Body of pancreas (tissue), 4 donors: ENCODE measurements around the gene ARHGDIB. TPM values are rescaled to one million over a fixed set of nuclear protein-coding genes. Genes with fewer than 3 reads are reported as not detected.

Source experiments
- ATAC-seq: fragments of 150-250 bp; one replicate; pipeline ENCODE4 v1.9.1; 2016
- DNase-seq, 4 donors: peaks; one replicate each; pipeline ENCODE4 v3.0.0-alpha.2; 2019
- H3K27ac ChIP-seq, 4 donors: fragments of 200-600 bp; sonication (generic); 1 replicate in 3 of 4; 2 replicates in 1 of 4; pipeline versions ENCODE4 v1.5.1 to v1.6.1; 2016 to 2019; ENCODE audit warnings: mild to moderate bottlenecking in 1 of 4, mixed read lengths in 1 of 4, moderate library complexity in 1 of 4
- H3K27me3 ChIP-seq, 2 donors: fragments of 200-600 bp; sonication (generic); one replicate each; pipeline ENCODE4 v1.6.0; 2016; ENCODE audit warnings: mild to moderate bottlenecking in 1 of 2
- H3K36me3 ChIP-seq, 2 donors: fragments of 200-600 bp; sonication (generic); replicated peaks in 1 of 2; 2 replicates each; pipeline ENCODE4 v1.5.1; 2016; ENCODE audit warnings: low read depth in 2 of 2; ENCODE audit not compliant: insufficient read depth in 1 of 2
- H3K4me1 ChIP-seq: fragments of 200-600 bp; sonication (generic); one replicate; pipeline ENCODE4 v1.6.0; 2016
- H3K4me3 ChIP-seq, 2 donors: fragments of 200-600 bp; sonication (generic); 1 replicate in 1 of 2; 2 replicates in 1 of 2; pipeline ENCODE4 v1.5.1; 2016 to 2019
- H3K9me3 ChIP-seq, 3 donors: fragments of 200-600 bp; sonication (generic); 1 replicate in 2 of 3; 2 replicates in 1 of 3; pipeline ENCODE4 v1.5.1; 2016
- CTCF ChIP-seq, 7 experiments: fragments of 450-650 bp in 4 of 7; fragments of 200-600 bp in 3 of 7; sonication (generic) in 3 of 7; IDR thresholded peaks; one replicate each; pipeline ENCODE4 v1.5.1; 2016 to 2019; ENCODE audit warnings: antibody characterized with exemption in 7 of 7
- POLR2A ChIP-seq, 3 donors: fragments of 450-650 bp; IDR thresholded peaks; one replicate each; pipeline ENCODE4 v1.6.1; 2016; ENCODE audit warnings: antibody characterized with exemption in 3 of 3, mild to moderate bottlenecking in 2 of 3
- WGBS, 2 donors: methylation state at CpG; one replicate each; pipeline ENCODE4 v1.1.5; 2017; 5-methylcytosine and 5-hydroxymethylcytosine counted together
- intact Hi-C: fragments of 100-400 bp; cut with DNase I; formaldehyde crosslinking; loops from one replicate; pipeline ENCODE4 v1.15.1; 2023
- total RNA-seq, 2 donors: library from RNA; depleted of rRNA; stranded (reverse); fragments of >200 nt; gene quantifications; one replicate each; pipeline ENCODE4 v1.1.0, GENCODE V29; 2016

ARHGDIB gene
- total RNA-seq, 2 donors from 2014 or later = 19.8 to 36.6 TPM

DNA sequence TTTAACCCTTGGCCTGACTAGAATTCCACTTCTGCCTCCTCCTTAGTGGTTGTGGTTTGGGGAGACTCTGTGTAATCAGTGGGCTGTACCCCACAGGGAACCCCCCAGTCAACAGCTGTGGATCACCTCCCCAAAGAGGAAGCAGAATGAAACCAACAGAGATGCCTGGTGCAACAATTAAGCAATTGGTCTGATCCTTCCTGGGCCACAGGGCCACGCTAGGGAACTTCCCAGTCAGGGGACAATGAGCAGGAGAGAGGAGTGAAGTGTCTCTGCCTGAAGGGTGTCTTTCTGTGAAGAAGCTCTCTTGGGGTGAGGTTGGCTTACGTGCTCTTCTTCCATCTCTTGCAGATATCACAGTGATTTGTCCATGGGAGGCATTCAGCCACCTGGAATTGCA lies 19.6 kb upstream of the ARHGDIB start:
- Histone ChIP-seq H3K36me3 (no peaks in the 10 kb centered on the region), H3K27ac (no peak overlapping the region), H3K4me1 (no peaks in the 10 kb centered on the region), H3K9me3 (no peaks in the 10 kb centered on the region), H3K4me3 (no peak overlapping the region), H3K27me3 (no peaks in the 10 kb centered on the region)
- intact Hi-C loops = no loop called here
- peak in 1 of 4 donors; percentile 33 for DNase-seq
- ATAC-seq = no peak
- TF ChIP-seq POLR2A (IDR thresholded peaks at IDR 0.05) = no peak
- TF ChIP-seq CTCF (IDR thresholded peaks at IDR 0.05) = no peak
- 83 to 85% methylated on average over 2 of the region's 2 CpGs for WGBS, 2 donors

DNA sequence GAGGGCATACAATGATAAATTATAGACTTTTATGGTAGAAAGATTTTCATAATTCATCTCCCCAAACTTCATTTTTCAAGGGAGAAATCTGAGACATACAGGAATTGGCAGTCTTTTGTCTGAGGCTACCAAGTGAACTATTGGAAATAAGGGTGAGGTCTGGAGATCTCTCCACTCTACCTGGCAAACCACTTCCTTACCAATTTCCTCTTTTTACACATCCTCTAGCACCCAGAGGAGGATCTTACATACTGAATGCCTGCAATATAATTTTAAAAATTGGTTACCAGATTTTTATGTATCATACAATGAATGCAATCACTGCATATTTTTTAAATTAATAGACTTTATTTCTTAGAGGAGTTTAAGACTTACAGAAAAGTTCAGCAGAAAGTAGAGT lies 18.1 kb upstream of the ARHGDIB start:
- DNase-seq (no peak), ATAC-seq (no peak)
- Histone ChIP-seq H3K4me1 (no peaks in the 10 kb centered on the region), H3K9me3 (no peaks in the 10 kb centered on the region), H3K27me3 (no peaks in the 10 kb centered on the region), H3K27ac (no peak overlapping the region), H3K36me3 (no peaks in the 10 kb centered on the region), H3K4me3 (no peak overlapping the region)
- intact Hi-C loops = no loop called here
- TF ChIP-seq POLR2A (IDR thresholded peaks at IDR 0.05) = no peak
- no peak for TF ChIP-seq CTCF (IDR thresholded peaks at IDR 0.05)

GRCh38 chr12:14976658-14977057 lies 15.3 kb upstream of the ARHGDIB start:
- no peaks in the 10 kb centered on the region for H3K36me3 ChIP-seq
- no peak overlapping the region for H3K4me3 ChIP-seq
- no peaks in the 10 kb centered on the region for H3K4me1 ChIP-seq
- DNase-seq (no peak), ATAC-seq (no peak)
- TF ChIP-seq CTCF (IDR thresholded peaks at IDR 0.05) = no peak
- no peak for TF ChIP-seq POLR2A (IDR thresholded peaks at IDR 0.05)
- intact Hi-C loops = no loop called here
- WGBS, 2 donors = 75 to 85% methylated on average over 3 of the region's 3 CpGs
- H3K27me3 ChIP-seq = no peaks in the 10 kb centered on the region
- no peaks in the 10 kb centered on the region for H3K9me3 ChIP-seq
- no peak overlapping the region for H3K27ac ChIP-seq

DNA sequence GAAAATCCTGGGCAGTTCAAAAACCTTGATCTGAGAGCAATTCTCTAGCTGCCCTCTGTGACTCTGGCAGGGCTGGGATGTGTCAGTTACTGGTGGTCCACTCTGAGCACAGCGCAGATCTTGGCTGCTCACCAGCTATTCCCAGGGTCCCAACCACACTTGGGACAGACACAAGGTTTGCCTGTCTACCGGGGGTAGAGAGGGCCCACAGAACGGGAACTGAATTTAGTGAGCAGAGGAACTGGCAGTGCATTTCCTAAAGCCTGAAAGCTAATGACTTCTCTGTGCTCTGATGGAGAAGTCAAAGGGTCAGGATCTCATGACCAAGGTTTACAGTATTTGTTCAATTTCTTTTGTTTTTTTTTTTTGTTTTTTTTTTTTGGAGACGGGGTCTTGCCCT lies 14.1 kb upstream of the ARHGDIB start:
- 83 to 93% methylated on average over 4 of the region's 4 CpGs for WGBS, 2 donors
- Histone ChIP-seq H3K9me3 (no peaks in the 10 kb centered on the region), H3K4me3 (no peak overlapping the region), H3K36me3 (no peaks in the 10 kb centered on the region), H3K27ac (no peak overlapping the region), H3K4me1 (no peaks in the 10 kb centered on the region), H3K27me3 (no peaks in the 10 kb centered on the region)
- TF ChIP-seq POLR2A (IDR thresholded peaks at IDR 0.05) (no peak), CTCF (IDR thresholded peaks at IDR 0.05) (no peak)
- intact Hi-C loops = no loop called here
- DNase-seq (no peak), ATAC-seq (no peak)

DNA sequence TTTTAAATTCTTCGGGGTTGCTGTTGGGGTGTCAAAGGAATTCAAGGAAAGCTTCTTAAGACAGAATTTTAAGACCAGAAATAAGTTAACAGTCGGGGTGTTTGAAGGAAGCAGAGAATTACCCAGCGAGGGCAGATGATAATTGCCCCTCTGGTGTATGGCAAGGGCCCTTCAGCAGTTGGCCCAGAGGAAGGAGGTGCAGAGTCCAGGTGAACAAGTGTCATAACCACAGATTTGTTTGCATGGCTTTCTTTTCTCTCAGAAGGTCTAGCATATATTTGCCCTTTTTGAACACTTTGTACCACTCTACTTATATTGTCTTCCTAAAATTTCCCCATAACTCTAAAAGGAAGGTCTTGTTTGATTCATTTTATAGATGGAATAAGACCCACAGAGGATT lies 13.2 kb upstream of the ARHGDIB start:
- Histone ChIP-seq H3K4me3 (no peak overlapping the region), H3K36me3 (no peaks in the 10 kb centered on the region), H3K4me1 (no peaks in the 10 kb centered on the region), H3K27me3 (no peaks in the 10 kb centered on the region), H3K27ac (no peak overlapping the region), H3K9me3 (no peaks in the 10 kb centered on the region)
- DNase-seq = no peak
- intact Hi-C loops = no loop called here
- 88 to 93% methylated on average over 3 of the region's 3 CpGs for whole genome bisulfite sequencing, 2 donors
- no peak for TF ChIP-seq POLR2A (IDR thresholded peaks at IDR 0.05)
- TF ChIP-seq CTCF (IDR thresholded peaks at IDR 0.05) = no peak
- no peak for ATAC-seq
